A673 (cell line): Measurements from ENCODE around the gene NTN1. TPM values are rescaled to one million over a fixed set of nuclear protein-coding genes. Genes with fewer than 3 reads are reported as not detected.

ENCODE experiments used
- BruUV-seq: library from RNA; stranded (reverse); fragments of 400-500 nt; replicated peaks from 2 replicates; lab custom pipeline; 2021; lab: Mats Ljungman, UMichigan
- CTCF ChIA-PET: fragments of 300-600 bp; sonication (Branson Sonifier 250); formaldehyde crosslinking; loops from one replicate; lab custom pipeline; 2022; ENCODE audit warnings: antibody characterized with exemption; lab: Charles Lee
- POLR2A ChIA-PET: fragments of 300-600 bp; sonication (Branson Sonifier 250); formaldehyde crosslinking; loops from one replicate; lab custom pipeline; 2022; ENCODE audit warnings: antibody characterized with exemption; ENCODE audit not compliant: low non-redundant PET; lab: Charles Lee
- DNase-seq: peaks from one replicate; pipeline ENCODE4 v3.0.0-alpha.2; 2015; ENCODE audit warnings: low spot score
- H3K27ac ChIP-seq: fragments of 200-600 bp; sonication (generic); 2 replicates; pipeline ENCODE4 v1.5.1; 2016; ENCODE audit warnings: mixed run types, low read depth, mild to moderate bottlenecking, mixed read lengths, antibody characterized with exemption, low read length; ENCODE audit not compliant: poor library complexity, severe bottlenecking
- H3K27me3 ChIP-seq: fragments of 200-600 bp; sonication (generic); replicated peaks from 2 replicates; pipeline ENCODE4 v1.6.1; 2017; ENCODE audit warnings: mixed run types, low read depth, mild to moderate bottlenecking, mixed read lengths, antibody characterized with exemption, low read length; ENCODE audit not compliant: insufficient read depth, poor library complexity
- H3K36me3 ChIP-seq: fragments of 200-600 bp; sonication (generic); 2 replicates; pipeline ENCODE4 v1.6.1; 2016; ENCODE audit warnings: mixed run types, mild to moderate bottlenecking, mixed read lengths, antibody characterized with exemption, low read length; ENCODE audit not compliant: insufficient read depth, poor library complexity, severe bottlenecking
- H3K4me1 ChIP-seq: fragments of 200-600 bp; sonication (generic); 2 replicates; pipeline ENCODE4 v1.6.1; 2017; ENCODE audit warnings: mixed run types, mild to moderate bottlenecking, mixed read lengths, antibody characterized with exemption, low read length; ENCODE audit not compliant: insufficient read depth, poor library complexity, severe bottlenecking
- H3K4me3 ChIP-seq: fragments of 200-600 bp; sonication (generic); 2 replicates; pipeline ENCODE4 v1.5.1; 2016; ENCODE audit warnings: low read depth, mixed run types, mild to moderate bottlenecking, mixed read lengths, low read length; ENCODE audit not compliant: poor library complexity, severe bottlenecking
- H3K9me3 ChIP-seq: fragments of 200-600 bp; sonication (generic); 2 replicates; pipeline ENCODE4 v1.6.1; 2016; ENCODE audit warnings: mixed run types, low read depth, mild to moderate bottlenecking, mixed read lengths, antibody characterized with exemption, low read length; ENCODE audit not compliant: poor library complexity, severe bottlenecking
- EZH2 ChIP-seq: fragments of 200-600 bp; sonication (generic); IDR thresholded peaks from 2 replicates; pipeline ENCODE4 v1.6.1; 2017; ENCODE audit warnings: borderline replicate concordance, low read depth, mild to moderate bottlenecking, mixed read lengths, antibody characterized with exemption, low read length; ENCODE audit not compliant: poor library complexity, severe bottlenecking
- intact Hi-C: fragments of 100-400 bp; cut with micrococcal nuclease; formaldehyde crosslinking; loops from one replicate; pipeline ENCODE4 v1.10.0; 2022; ENCODE audit not compliant: unreplicated experiment
- total RNA-seq: library from RNA; stranded (reverse); gene quantifications from 2 replicates; pipeline ENCODE4 v1.2.3, GENCODE V29; 2021
- TF ChIP-seq, protein P1 (sequence below): fragments of 300-800, 200-600 bp; sonication (generic); conservative IDR thresholded peaks from 2 replicates; pipeline ENCODE4 v1.5.1; 2017; ENCODE audit warnings: low read depth, mild to moderate bottlenecking, antibody characterized with exemption, low read length, moderate library complexity, mixed read lengths

The NTN1 gene
- total RNA-seq, 1 experiment from 2014 or later, result 4.3 TPM

GRCh38 chr17:9230346-9230745 is 209.0 kb downstream of the NTN1 start:
- H3K27ac ChIP-seq, result no peak overlapping the region
- no peaks in the 10 kb centered on the region for H3K36me3 ChIP-seq
- intact Hi-C loops, result no loop called here
- H3K4me3 ChIP-seq, result no peak overlapping the region
- CTCF ChIA-PET, result no interaction called here
- H3K4me1 ChIP-seq, result peaks cover 11% of the 10 kb centered on the region
- H3K9me3 ChIP-seq, result no peaks in the 10 kb centered on the region
- H3K27me3 ChIP-seq, result no peaks in the 10 kb centered on the region
- TF ChIP-seq, protein P1, sequence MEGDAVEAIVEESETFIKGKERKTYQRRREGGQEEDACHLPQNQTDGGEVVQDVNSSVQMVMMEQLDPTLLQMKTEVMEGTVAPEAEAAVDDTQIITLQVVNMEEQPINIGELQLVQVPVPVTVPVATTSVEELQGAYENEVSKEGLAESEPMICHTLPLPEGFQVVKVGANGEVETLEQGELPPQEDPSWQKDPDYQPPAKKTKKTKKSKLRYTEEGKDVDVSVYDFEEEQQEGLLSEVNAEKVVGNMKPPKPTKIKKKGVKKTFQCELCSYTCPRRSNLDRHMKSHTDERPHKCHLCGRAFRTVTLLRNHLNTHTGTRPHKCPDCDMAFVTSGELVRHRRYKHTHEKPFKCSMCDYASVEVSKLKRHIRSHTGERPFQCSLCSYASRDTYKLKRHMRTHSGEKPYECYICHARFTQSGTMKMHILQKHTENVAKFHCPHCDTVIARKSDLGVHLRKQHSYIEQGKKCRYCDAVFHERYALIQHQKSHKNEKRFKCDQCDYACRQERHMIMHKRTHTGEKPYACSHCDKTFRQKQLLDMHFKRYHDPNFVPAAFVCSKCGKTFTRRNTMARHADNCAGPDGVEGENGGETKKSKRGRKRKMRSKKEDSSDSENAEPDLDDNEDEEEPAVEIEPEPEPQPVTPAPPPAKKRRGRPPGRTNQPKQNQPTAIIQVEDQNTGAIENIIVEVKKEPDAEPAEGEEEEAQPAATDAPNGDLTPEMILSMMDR, result no peak
- POLR2A ChIA-PET, result interaction anchor here (0.6 kb wide), 1 partner anchor 10 kb away, joined by 3 read pairs; no protein-coding TSS in a partner anchor
- DNase-seq, result no peak
- no TSS peak for BruUV-seq

DNA sequence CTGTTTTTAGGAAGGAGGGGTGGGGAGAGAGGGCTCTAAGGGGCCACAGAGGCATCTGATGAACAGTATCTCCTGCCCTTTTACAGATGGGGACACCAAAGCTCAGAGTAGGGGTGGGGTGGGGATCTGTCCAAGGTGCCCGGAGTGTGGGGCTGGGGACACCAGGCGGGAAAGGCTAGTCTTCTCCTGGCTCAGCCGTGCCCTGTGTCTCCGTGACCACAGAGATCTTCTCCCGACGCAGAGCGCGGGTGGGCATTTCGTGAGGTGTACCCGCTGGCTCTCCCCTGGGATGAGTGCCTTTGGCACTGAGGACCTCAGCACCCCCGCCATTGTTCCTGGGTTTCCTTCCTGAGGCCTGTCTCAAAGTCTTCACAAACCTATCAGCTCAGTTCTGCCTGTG is 209.6 kb downstream of the NTN1 start:
- POLR2A ChIA-PET, result interaction anchor here (0.6 kb wide), 1 partner anchor 9 kb away, joined by 3 read pairs; no protein-coding TSS in a partner anchor
- H3K27ac ChIP-seq, result no peak overlapping the region
- no peaks in the 10 kb centered on the region for H3K9me3 ChIP-seq
- intact Hi-C loops, result no loop called here
- H3K4me3 ChIP-seq, result no peak overlapping the region
- H3K27me3 ChIP-seq, result no peaks in the 10 kb centered on the region
- no peak for DNase-seq
- CTCF ChIA-PET, result no interaction called here
- BruUV-seq, result no TSS peak
- H3K4me1 ChIP-seq, result peaks cover 11% of the 10 kb centered on the region
- no peak for TF ChIP-seq EZH2
- TF ChIP-seq, protein P1, result no peak
- H3K36me3 ChIP-seq, result no peaks in the 10 kb centered on the region

DNA sequence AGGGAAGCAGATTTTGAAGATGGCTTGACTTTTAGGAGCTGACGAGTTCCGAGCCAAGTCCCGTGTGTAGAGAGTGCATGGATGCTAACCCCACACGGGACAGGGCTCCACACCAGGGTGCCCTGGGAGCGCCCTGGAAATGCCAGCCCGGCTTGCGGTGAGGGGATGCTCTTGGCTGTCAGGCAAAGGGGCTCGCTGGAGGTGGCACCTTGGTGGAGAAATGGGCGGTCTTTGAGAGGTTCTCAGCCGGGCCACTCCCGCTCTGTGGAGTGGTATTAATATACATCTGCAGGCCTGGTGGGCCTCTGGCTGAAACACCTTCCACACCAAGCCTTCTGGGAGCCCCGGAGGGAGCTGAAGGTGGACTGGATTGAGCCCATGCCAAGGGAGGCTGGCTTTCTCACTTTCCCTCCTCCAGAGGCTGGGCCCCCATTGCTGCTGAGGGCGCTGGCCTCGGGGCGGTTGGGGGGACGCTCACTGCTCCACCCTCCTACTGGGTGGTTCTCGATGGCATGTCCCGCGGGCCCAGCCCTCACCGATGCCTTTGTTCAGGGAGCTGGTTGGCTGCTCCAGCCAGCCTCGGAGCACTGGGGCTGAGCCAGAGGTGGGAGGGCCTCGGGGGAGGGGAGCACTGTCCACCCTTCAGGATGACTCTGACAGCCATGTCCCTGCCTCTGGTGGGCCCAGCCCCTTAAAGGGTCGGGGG is 210.3 kb downstream of the NTN1 start:
- Histone ChIP-seq H3K9me3 (no peaks in the 10 kb centered on the region), H3K27me3 (no peaks in the 10 kb centered on the region), H3K27ac (no peak overlapping the region), H3K36me3 (no peaks in the 10 kb centered on the region), H3K4me3 (no peak overlapping the region), H3K4me1 (peaks cover 11% of the 10 kb centered on the region)
- ChIA-PET CTCF (no interaction called here), POLR2A (no interaction called here)
- no TSS peak for BruUV-seq
- no peak for TF ChIP-seq EZH2
- TF ChIP-seq, protein P1, result no peak
- intact Hi-C loops, result no loop called here
- DNase-seq, result no peak
